H1 (cell line): ENCODE measurements around the gene CHPF. TPM values are rescaled to one million over a fixed set of nuclear protein-coding genes. Genes with fewer than 3 reads are reported as not detected.
A peak's percentile ranks its signal among the peaks of the same experiment; 100 is the strongest.

Experiments
- CTCF ChIA-PET: fragments of 300-600 bp; sonication (Branson Sonifier 250); formaldehyde crosslinking; loops from one replicate; lab custom pipeline; 2021; ENCODE audit not compliant: partially characterized antibody; lab: Charles Lee
- POLR2A ChIA-PET: fragments of 300-600 bp; sonication (Branson Sonifier 250); formaldehyde crosslinking; loops from one replicate; lab custom pipeline; 2021; ENCODE audit warnings: inconsistent platforms; ENCODE audit not compliant: partially characterized antibody; lab: Charles Lee
- DNase-seq, 2 experiments: peaks; one replicate each; pipeline versions ENCODE4 v3.0.0 to v3.0.0-alpha.2; 2010 to 2022; ENCODE audit warnings: low spot score in 2 of 2, low read depth in 1 of 2, mixed read lengths in 1 of 2
- FAIRE-seq: peaks from 2 replicates; lab custom pipeline; 2011; peaks lifted over from hg19 to GRCh38; lab: Jason Lieb, UNC
- H2AFZ ChIP-seq: 2 replicates; pipeline ENCODE4 v1.8.1; 2012; ENCODE audit warnings: low read length, inconsistent platforms
- H2AK5ac ChIP-seq: 2 replicates; pipeline ENCODE4 v1.6.1; 2013; ENCODE audit warnings: low read depth, low read length
- H2BK120ac ChIP-seq: replicated peaks from 2 replicates; pipeline ENCODE3; 2013; ENCODE audit warnings: low read depth, low read length, inconsistent platforms
- H2BK12ac ChIP-seq: 2 replicates; pipeline ENCODE4 v1.6.1; 2013; ENCODE audit warnings: low read depth, low read length
- H2BK15ac ChIP-seq: 2 replicates; pipeline ENCODE4 v1.6.1; 2013; ENCODE audit warnings: low read length
- H2BK20ac ChIP-seq: 2 replicates; pipeline ENCODE4 v1.6.1; 2013; ENCODE audit warnings: low read length
- H2BK5ac ChIP-seq: 2 replicates; pipeline ENCODE4 v1.6.1; 2013; ENCODE audit warnings: low read depth, low read length
- H3K14ac ChIP-seq: 2 replicates; pipeline ENCODE4 v1.6.1; 2013; ENCODE audit warnings: inconsistent platforms; ENCODE audit not compliant: insufficient read length
- H3K18ac ChIP-seq: 2 replicates; pipeline ENCODE4 v1.6.1; 2013; ENCODE audit warnings: low read length; ENCODE audit errors: extremely low read depth
- H3K23ac ChIP-seq: 2 replicates; pipeline ENCODE4 v1.6.1; 2013; ENCODE audit warnings: inconsistent platforms; ENCODE audit not compliant: insufficient read length
- H3K23me2 ChIP-seq: 2 replicates; pipeline ENCODE4 v1.6.1; 2013; ENCODE audit warnings: low read depth, low read length
- H3K27ac ChIP-seq: 2 replicates; pipeline ENCODE4 v1.6.1; 2011; ENCODE audit warnings: low read depth, low read length, inconsistent platforms
- H3K27me3 ChIP-seq, 4 experiments: replicated peaks in 1 of 4; 1 replicate in 1 of 4; 2 replicates in 3 of 4; pipeline versions ENCODE4 v1.6.1 to v1.8.1; 2011 to 2013; ENCODE audit warnings: low read length in 3 of 4, mild to moderate bottlenecking in 3 of 4, inconsistent platforms in 2 of 4, mixed read lengths in 2 of 4, moderate library complexity in 1 of 4; ENCODE audit not compliant: control insufficient read depth in 3 of 4, insufficient read depth in 3 of 4; ENCODE audit errors: extremely low read depth in 1 of 4
- H3K36me3 ChIP-seq, 4 experiments: 2 replicates each; pipeline versions ENCODE4 v1.6.1 to v1.8.1; 2011 to 2013; ENCODE audit warnings: mild to moderate bottlenecking in 4 of 4, low read length in 3 of 4, moderate library complexity in 2 of 4, control low read depth in 1 of 4, inconsistent platforms in 1 of 4; ENCODE audit not compliant: insufficient read depth in 4 of 4, control insufficient read depth in 2 of 4
- H3K4ac ChIP-seq: replicated peaks from 2 replicates; pipeline ENCODE3; 2013; ENCODE audit warnings: low read length, low read depth, mixed read lengths, inconsistent platforms; ENCODE audit not compliant: insufficient read length
- H3K4me1 ChIP-seq, 4 experiments: replicated peaks in 1 of 4; 1 replicate in 1 of 4; 2 replicates in 3 of 4; pipeline versions ENCODE4 v1.6.1 to v1.8.1; 2011 to 2013; ENCODE audit warnings: low read length in 3 of 4, inconsistent platforms in 2 of 4, mixed read lengths in 1 of 4; ENCODE audit not compliant: insufficient read depth in 4 of 4, control insufficient read depth in 3 of 4
- H3K4me2 ChIP-seq, 2 experiments: 2 replicates each; pipeline versions ENCODE4 v1.6.1 to v1.8.1; 2011 to 2013; ENCODE audit warnings: low read depth in 2 of 2, low read length in 2 of 2, control low read depth in 1 of 2, inconsistent platforms in 1 of 2, mild to moderate bottlenecking in 1 of 2; ENCODE audit not compliant: insufficient read depth in 1 of 2
- H3K4me3 ChIP-seq, 4 experiments: fragments of 200-600, 300-600 bp in 1 of 4; sonication (generic), shearing (Covaris generic), sonication (Bioruptor Twin) in 1 of 4; 2 replicates each; pipeline versions ENCODE4 v1.5.1 to v1.8.1; 2011 to 2016; ENCODE audit warnings: low read length in 4 of 4, low read depth in 3 of 4, control low read depth in 2 of 4, inconsistent platforms in 2 of 4, mild to moderate bottlenecking in 2 of 4, mixed read lengths in 1 of 4, moderate library complexity in 1 of 4; ENCODE audit not compliant: insufficient read depth in 2 of 4; ENCODE audit errors: extremely low read depth in 1 of 4
- H3K56ac ChIP-seq: replicated peaks from 2 replicates; pipeline ENCODE3; 2013; ENCODE audit warnings: low read depth, mild to moderate bottlenecking, mixed read lengths, low read length, inconsistent platforms; ENCODE audit not compliant: insufficient read length
- H3K79me1 ChIP-seq: 2 replicates; pipeline ENCODE4 v1.6.1; 2013; ENCODE audit warnings: low read depth, low read length, control low read depth
- H3K79me2 ChIP-seq, 2 experiments: 2 replicates each; pipeline versions ENCODE4 v1.6.1 to v1.8.1; 2012 to 2013; ENCODE audit warnings: low read length in 2 of 2, mild to moderate bottlenecking in 2 of 2, inconsistent platforms in 1 of 2; ENCODE audit not compliant: insufficient read depth in 2 of 2, control insufficient read depth in 1 of 2
- H3K9ac ChIP-seq, 4 experiments: replicated peaks in 1 of 4; 1 replicate in 1 of 4; 2 replicates in 3 of 4; pipeline versions ENCODE4 v1.6.1 to v1.8.1; 2011 to 2013; ENCODE audit warnings: low read depth in 3 of 4, low read length in 3 of 4, control low read depth in 2 of 4, mild to moderate bottlenecking in 2 of 4, moderate library complexity in 2 of 4, inconsistent platforms in 1 of 4; ENCODE audit errors: extremely low read depth in 1 of 4
- H3K9me3 ChIP-seq, 2 experiments: 2 replicates each; pipeline versions ENCODE4 v1.6.1 to v1.8.1; 2012 to 2013; ENCODE audit warnings: mild to moderate bottlenecking in 2 of 2, moderate library complexity in 2 of 2, control low read depth in 1 of 2, inconsistent platforms in 1 of 2, low read depth in 1 of 2, low read length in 1 of 2, mixed read lengths in 1 of 2; ENCODE audit not compliant: insufficient read depth in 2 of 2
- H4K20me1 ChIP-seq, 2 experiments: replicated peaks in 1 of 2; 2 replicates each; pipeline versions ENCODE3 to v1.8.1; 2011 to 2013; ENCODE audit warnings: inconsistent platforms in 2 of 2, low read length in 2 of 2, mild to moderate bottlenecking in 1 of 2; ENCODE audit not compliant: insufficient read depth in 2 of 2, control insufficient read depth in 1 of 2
- H4K5ac ChIP-seq: 2 replicates; pipeline ENCODE4 v1.6.1; 2013; ENCODE audit warnings: low read length, low read depth, mixed read lengths, inconsistent platforms; ENCODE audit not compliant: insufficient read length
- H4K8ac ChIP-seq: 2 replicates; pipeline ENCODE4 v1.8.0; 2013; ENCODE audit warnings: mild to moderate bottlenecking, moderate library complexity, low read length, inconsistent platforms; ENCODE audit not compliant: insufficient read depth; ENCODE audit errors: extremely low read depth
- H4K91ac ChIP-seq: replicated peaks from 2 replicates; pipeline ENCODE3; 2013; ENCODE audit warnings: low read length, mixed read lengths, inconsistent platforms; ENCODE audit not compliant: insufficient read length
- CREB1 ChIP-seq: IDR thresholded peaks from 2 replicates; pipeline ENCODE4 v1.6.1; 2012; ENCODE audit warnings: inconsistent platforms
- CTCF ChIP-seq, 3 experiments: IDR thresholded peaks; 1 replicate in 2 of 3; 2 replicates in 1 of 3; pipeline versions ENCODE4 v1.5.1 to v1.6.1; 2011; ENCODE audit warnings: low read length in 3 of 3, mild to moderate bottlenecking in 3 of 3, inconsistent platforms in 2 of 3, low read depth in 1 of 3, moderate library complexity in 1 of 3; ENCODE audit not compliant: insufficient read depth in 1 of 3; ENCODE audit errors: control extremely low read depth in 1 of 3
- HDAC2 ChIP-seq, 2 experiments: fragments of 300-600 bp in 1 of 2; sonication (generic) in 1 of 2; IDR thresholded peaks; 2 replicates each; pipeline ENCODE4 v1.6.1; 2011 to 2012; ENCODE audit warnings: low read depth in 2 of 2, low read length in 2 of 2, mild to moderate bottlenecking in 2 of 2, moderate library complexity in 2 of 2, borderline replicate concordance in 1 of 2, inconsistent platforms in 1 of 2
- KDM4A ChIP-seq: IDR thresholded peaks from one replicate; pipeline ENCODE4 v1.7.1; 2012; ENCODE audit warnings: low read depth, mild to moderate bottlenecking, moderate library complexity, low read length, inconsistent platforms; ENCODE audit not compliant: severe bottlenecking
- PHF8 ChIP-seq: fragments of 200-600 bp; sonication (generic); conservative IDR thresholded peaks from 2 replicates; pipeline ENCODE4 v1.7.1; 2012; ENCODE audit warnings: low read depth, mild to moderate bottlenecking, inconsistent platforms, low read length, moderate library complexity
- TEAD4 ChIP-seq: IDR thresholded peaks from 2 replicates; pipeline ENCODE4 v1.6.1; 2012; ENCODE audit warnings: low read depth, low read length, inconsistent platforms, mixed read lengths
- WGBS, 2 experiments: shearing (Covaris generic) in 1 of 2; methylation state at CpG; one replicate each; pipeline versions ENCODE4 v1.1.6 to v1.1.7; 2013 to 2015; ENCODE audit warnings: low lambda C conversion rate in 2 of 2, mixed read lengths in 2 of 2, inconsistent platforms in 1 of 2, low coverage in 1 of 2, missing lambda C conversion rate in 1 of 2; ENCODE audit not compliant: insufficient replicate concordance in 2 of 2, insufficient coverage in 1 of 2, insufficient read length in 1 of 2; ENCODE audit errors: extremely low coverage in 1 of 2, missing lambda C conversion rate in 1 of 2; 5-methylcytosine and 5-hydroxymethylcytosine counted together
- polyA plus RNA-seq, 7 experiments: library from polyadenylated mRNA; depleted of rRNA in 3 of 7; stranded (reverse) in 5 of 7; unstranded in 2 of 7; fragments of >200 nt in 5 of 7; fragments of 200-250 nt in 2 of 7; gene quantifications; 1 replicate in 5 of 7; 2 replicates in 1 of 7; 4 replicates in 1 of 7; pipeline versions ENCODE4 v1.2.1 to v1.2.3, GENCODE V29; 2011 to 2013; ENCODE audit warnings: missing spikeins in 2 of 7, mixed read lengths in 2 of 7
- total RNA-seq: library from RNA; stranded (reverse); fragmentation: NEBNext Ultra II Directional; extraction: Animal tissue kit (Norgen Biotek cat#: 25700); gene quantifications from 2 replicates; pipeline ENCODE4 v1.2.1, GENCODE V29; 2021

Gene CHPF
- total and polyA plus RNA-seq, 2 of the 8 experiments (the other 6 are each of a cell fraction or from before 2014, with no cell fraction given), result 62.9 to 67.3 TPM

DNA sequence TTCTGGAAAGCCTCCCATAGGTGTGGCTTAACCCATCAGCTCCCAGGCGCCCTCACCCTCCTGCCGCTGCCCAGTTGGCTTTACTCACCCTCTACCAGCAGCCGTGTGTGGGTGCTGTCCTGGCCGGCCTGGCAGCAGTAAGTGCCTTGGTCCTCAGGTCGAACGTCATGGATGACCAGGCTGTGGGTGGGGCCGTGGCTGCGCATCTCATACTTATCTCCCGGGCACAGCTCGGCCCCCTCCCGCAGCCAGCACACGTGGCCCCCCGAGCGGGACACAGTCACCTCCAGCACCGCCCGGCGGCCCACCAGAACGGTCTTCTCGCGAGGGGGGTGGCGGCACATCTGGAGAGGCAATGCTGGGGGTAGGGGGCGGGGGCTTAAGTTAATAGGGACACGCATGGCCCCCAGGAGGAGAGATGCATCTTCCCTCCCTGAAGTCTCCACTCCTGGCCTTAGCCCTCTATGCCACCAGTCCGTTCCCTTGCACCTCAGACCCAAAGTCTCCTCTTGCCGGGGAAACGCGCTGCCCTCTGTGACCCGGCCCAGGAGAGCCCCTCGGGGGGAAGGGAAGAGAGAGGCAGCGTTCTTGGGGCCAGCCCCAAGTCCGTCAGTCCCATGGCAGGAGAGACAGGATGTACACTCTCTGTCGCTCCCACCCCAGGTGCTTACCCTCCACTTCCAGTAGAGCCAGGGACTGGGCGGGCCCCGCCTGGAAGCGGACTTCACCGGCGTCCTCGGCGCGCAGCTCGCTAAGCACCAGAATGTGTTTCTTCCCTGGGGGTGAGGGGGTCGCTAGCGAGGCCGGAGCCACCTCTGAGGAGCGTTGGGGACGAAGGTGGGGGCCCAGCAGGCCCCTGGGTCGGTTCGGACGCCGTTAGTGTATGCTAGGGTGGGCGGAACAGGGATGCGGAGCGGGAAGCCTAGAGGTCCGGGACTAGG is 8.1 kb upstream of the CHPF start:
- H3K9ac ChIP-seq, result peak overlapping the region in 3 of 4 experiments; percentile 57 to 69 (median 60); a peak in 5 of 7 replicates
- TF ChIP-seq HDAC2 (IDR thresholded peaks at IDR 0.05; ENCODE audit: borderline replicate concordance in 1 of 2, low read depth in 2 of 2, low read length in 2 of 2) (0 out of 4 replicates have a peak, but pooled peaks of 1 of the 2 experiments have one; percentile 17), TEAD4 (0 out of 2 replicates have a peak, but pooled peaks have one; percentile 13), PHF8 (peak; percentile 17; the same call in 1 of the 2 replicates), CTCF (IDR thresholded peaks at IDR 0.05; ENCODE audit: control extremely low read depth in 1 of 3, insufficient read depth in 1 of 3, low read depth in 1 of 3, low read length in 3 of 3) (peak in 1 of 3 experiments; percentile 18; a peak in 1 of 4 replicates), CREB1 (peak; percentile 75), KDM4A (peak; percentile 83)

More for the DNA sequence above, 8.1 kb upstream of the CHPF start:
- Histone ChIP-seq H3K4me1 (peaks cover 0 to 15% (median 8%) of the 10 kb centered on the region in 4 experiments; a peak in 6 of 7 replicates), H3K36me3 (peaks cover 0 to 3% (median 0%) of the 10 kb centered on the region in 4 experiments; a peak in 3 of 8 replicates), H3K14ac (no peak overlapping the region), H3K4me3 (peak overlapping the region; percentile 58 to 77 (median 68)), H2BK120ac (no peak overlapping the region), H4K8ac (peak overlapping the region; percentile 65), H3K18ac (peak overlapping the region; percentile 78), H3K9me3 (no peaks in the 10 kb centered on the region), H2BK15ac (peak overlapping the region; percentile 16; the same call in 1 of the 2 replicates), H3K79me1 (peaks cover 2% of the 10 kb centered on the region; the same call in 1 of the 2 replicates), H2BK20ac (no peak overlapping the region), H2AK5ac (no peak overlapping the region), H3K79me2 (no peaks in the 10 kb centered on the region), H2BK5ac (peak overlapping the region; percentile 77; the same call in 1 of the 2 replicates), H3K4me2 (peak overlapping the region; percentile 90 to 95), H3K27me3 (peaks cover 0 to 15% (median 13%) of the 10 kb centered on the region in 4 experiments; a peak in 6 of 7 replicates), H2AFZ (no peak overlapping the region; the same call in 1 of the 2 replicates), H2BK12ac (no peak overlapping the region), H3K23me2 (peaks cover 17% of the 10 kb centered on the region; the same call in 1 of the 2 replicates), H4K20me1 (peaks cover 3 to 13% of the 10 kb centered on the region in 2 experiments), H3K4ac (no peak overlapping the region), H3K56ac (peak overlapping the region; percentile 66), H4K91ac (peak overlapping the region; percentile 76), H3K23ac (no peak overlapping the region), H4K5ac (peak overlapping the region; percentile 60), H3K27ac (no peak overlapping the region; the same call in 1 of the 2 replicates)
- ChIA-PET CTCF (interaction anchor here (0.8 to 19.7 kb wide), 10 partner anchors 8 to 176 kb away, joined by 3 to 293 read pairs (median 4); partner anchors contain the start of genes CHPF, OBSL1 and TMEM198), POLR2A (interaction anchor here (0.8 to 17.5 kb wide), 12 partner anchors 7 to 66 kb away, joined by 3 to 293 read pairs (median 4); partner anchors contain the start of genes CHPF, INHA, OBSL1 and STK11IP)
- DNase-seq, result no peak
- no peak for FAIRE-seq
- 3% methylated on average over 40 of the region's 54 CpGs; no CpG with 5 or more reads in 1 of the 2 experiments for WGBS, 2 experiments
